ENCODE data around the gene ADGRB3. TPM values are rescaled to one million over a fixed set of nuclear protein-coding genes. Genes with fewer than 3 reads are reported as not detected.

The ADGRB3 gene
- polyA plus RNA-seq, 3 donors = 0.04 to 0.23 (median 0.05) TPM

DNA sequence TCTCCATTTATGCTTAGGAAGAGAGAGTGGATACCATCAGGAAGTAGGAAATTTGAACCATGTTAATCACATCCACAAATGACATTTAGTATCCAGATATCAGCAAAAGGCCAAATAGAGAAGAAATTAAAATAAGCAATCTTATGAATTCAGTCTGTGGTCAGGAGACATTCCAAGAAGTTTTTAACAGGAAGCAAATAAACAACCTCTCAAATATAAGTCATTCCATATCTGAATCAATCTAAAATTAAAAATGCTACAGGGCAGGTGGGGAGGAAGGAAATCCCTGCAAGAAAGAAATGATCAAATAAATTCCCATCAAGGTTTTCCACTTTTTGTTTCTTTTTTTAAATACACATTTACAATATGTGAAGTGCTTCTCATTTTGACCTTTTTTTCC is 641.1 kb downstream of the ADGRB3 start:
- Mint-ChIP-seq H3K9me3 (peaks cover 0 to 3% (median 0%) of the 10 kb centered on the region in 7 donors), H3K27ac (no peak overlapping the region)

GRCh38 chr6:69279805-69280204 is 644.7 kb downstream of the ADGRB3 start:
- Histone ChIP-seq H3K9me3 (replicated peaks in 1 of 2; ENCODE audit: control insufficient read depth in 1 of 2, insufficient read depth in 1 of 2, low read length in 2 of 2) (no peaks in the 10 kb centered on the region), H3K4me1 (ENCODE audit: control insufficient read depth in 1 of 2, insufficient read depth in 2 of 2, low read length in 2 of 2) (no peaks in the 10 kb centered on the region), H4K20me1 (ENCODE audit: insufficient read depth, low read length) (no peaks in the 10 kb centered on the region), H3K36me3 (replicated peaks in 1 of 2; ENCODE audit: control insufficient read depth in 1 of 2, insufficient read depth in 2 of 2, low read length in 2 of 2) (no peaks in the 10 kb centered on the region), H3K4me3 (replicated peaks in 1 of 3; ENCODE audit: low read depth in 2 of 3, low read length in 3 of 3) (no peak overlapping the region), H2AFZ (ENCODE audit: insufficient read depth, low read depth, low read length, poor library complexity, severe bottlenecking) (no peak overlapping the region), H3K9ac (ENCODE audit: insufficient read depth, low read length, poor library complexity, severe bottlenecking) (no peak overlapping the region), H3K79me2 (ENCODE audit: insufficient read depth, low read length) (no peaks in the 10 kb centered on the region), H3K4me2 (replicated peaks; ENCODE audit: extremely low read depth, low read length, poor library complexity, severe bottlenecking) (no peak overlapping the region), H3K27ac (ENCODE audit: low read depth in 1 of 2, low read length in 2 of 2) (no peak overlapping the region), H3K27me3 (ENCODE audit: control insufficient read depth in 2 of 2, insufficient read depth in 2 of 2, low read length in 2 of 2) (no peaks in the 10 kb centered on the region)
- TF ChIP-seq, protein P1, sequence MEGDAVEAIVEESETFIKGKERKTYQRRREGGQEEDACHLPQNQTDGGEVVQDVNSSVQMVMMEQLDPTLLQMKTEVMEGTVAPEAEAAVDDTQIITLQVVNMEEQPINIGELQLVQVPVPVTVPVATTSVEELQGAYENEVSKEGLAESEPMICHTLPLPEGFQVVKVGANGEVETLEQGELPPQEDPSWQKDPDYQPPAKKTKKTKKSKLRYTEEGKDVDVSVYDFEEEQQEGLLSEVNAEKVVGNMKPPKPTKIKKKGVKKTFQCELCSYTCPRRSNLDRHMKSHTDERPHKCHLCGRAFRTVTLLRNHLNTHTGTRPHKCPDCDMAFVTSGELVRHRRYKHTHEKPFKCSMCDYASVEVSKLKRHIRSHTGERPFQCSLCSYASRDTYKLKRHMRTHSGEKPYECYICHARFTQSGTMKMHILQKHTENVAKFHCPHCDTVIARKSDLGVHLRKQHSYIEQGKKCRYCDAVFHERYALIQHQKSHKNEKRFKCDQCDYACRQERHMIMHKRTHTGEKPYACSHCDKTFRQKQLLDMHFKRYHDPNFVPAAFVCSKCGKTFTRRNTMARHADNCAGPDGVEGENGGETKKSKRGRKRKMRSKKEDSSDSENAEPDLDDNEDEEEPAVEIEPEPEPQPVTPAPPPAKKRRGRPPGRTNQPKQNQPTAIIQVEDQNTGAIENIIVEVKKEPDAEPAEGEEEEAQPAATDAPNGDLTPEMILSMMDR (IDR thresholded peaks at IDR 0.05) = no peak
- intact Hi-C loops (cut with micrococcal nuclease) = no loop called here
- H3K4me3 Mint-ChIP-seq = no peak overlapping the region
- 100% methylated on average over 4 of the region's 4 CpGs for WGBS (ENCODE audit: insufficient coverage)
- no peaks in the 10 kb centered on the region for H3K36me3 Mint-ChIP-seq
- peaks cover 0 to 3% (median 0%) of the 10 kb centered on the region in 7 donors for H3K9me3 Mint-ChIP-seq
- no peak for DNase-seq
- no peaks in the 10 kb centered on the region for H3K27me3 Mint-ChIP-seq (ENCODE audit: low read depth in 3 of 3)
- H3K27ac Mint-ChIP-seq = no peak overlapping the region
- no peaks in the 10 kb centered on the region for H3K4me1 Mint-ChIP-seq

More for the DNA sequence above, 641.1 kb downstream of the ADGRB3 start:
- intact Hi-C loops (cut with micrococcal nuclease) = no loop called here
- no peak overlapping the region for H3K4me3 ChIP-seq (replicated peaks in 1 of 3; ENCODE audit: low read depth in 2 of 3, low read length in 3 of 3)
- H3K79me2 ChIP-seq (ENCODE audit: insufficient read depth, low read length) = no peaks in the 10 kb centered on the region
- TF ChIP-seq, protein P1 (IDR thresholded peaks at IDR 0.05) = no peak
- no peaks in the 10 kb centered on the region for H3K36me3 Mint-ChIP-seq
- no peak overlapping the region for H3K4me3 Mint-ChIP-seq
- H2AFZ ChIP-seq (ENCODE audit: insufficient read depth, low read depth, low read length, poor library complexity, severe bottlenecking) = no peak overlapping the region
- no peaks in the 10 kb centered on the region for H3K27me3 ChIP-seq (ENCODE audit: control insufficient read depth in 2 of 2, insufficient read depth in 2 of 2, low read length in 2 of 2)
- H3K4me1 ChIP-seq (ENCODE audit: control insufficient read depth in 1 of 2, insufficient read depth in 2 of 2, low read length in 2 of 2) = no peaks in the 10 kb centered on the region
- no peak overlapping the region for H3K4me2 ChIP-seq (replicated peaks; ENCODE audit: extremely low read depth, low read length, poor library complexity, severe bottlenecking)
- H3K9me3 ChIP-seq (replicated peaks in 1 of 2; ENCODE audit: control insufficient read depth in 1 of 2, insufficient read depth in 1 of 2, low read length in 2 of 2) = no peaks in the 10 kb centered on the region
- no peak for DNase-seq
- no peaks in the 10 kb centered on the region for H4K20me1 ChIP-seq (ENCODE audit: insufficient read depth, low read length)
- no peak overlapping the region for H3K27ac ChIP-seq (ENCODE audit: low read depth in 1 of 2, low read length in 2 of 2)
- no peak overlapping the region for H3K9ac ChIP-seq (ENCODE audit: insufficient read depth, low read length, poor library complexity, severe bottlenecking)
- H3K27me3 Mint-ChIP-seq (ENCODE audit: low read depth in 3 of 3) = no peaks in the 10 kb centered on the region
- H3K36me3 ChIP-seq (replicated peaks in 1 of 2; ENCODE audit: control insufficient read depth in 1 of 2, insufficient read depth in 2 of 2, low read length in 2 of 2) = no peaks in the 10 kb centered on the region
- H3K4me1 Mint-ChIP-seq = no peaks in the 10 kb centered on the region
